Kidney (tissue), 14 donors: ENCODE data around the gene EXOC2. TPM values are rescaled to one million over a fixed set of nuclear protein-coding genes. Genes with fewer than 3 reads are reported as not detected.
A peak's percentile ranks its signal among the peaks of the same experiment; 100 is the strongest.

ENCODE experiments used
- DNase-seq, 5 donors: peaks; one replicate each; pipeline ENCODE4 v3.0.0-alpha.2; 2013 to 2020
- FAIRE-seq: peaks from 2 replicates; lab custom pipeline; 2012; peaks lifted over from hg19 to GRCh38; lab: Jason Lieb, UNC
- H3K27ac ChIP-seq, 2 donors: one replicate each; pipeline ENCODE4 v1.7.0; 2013; ENCODE audit warnings: low read depth in 2 of 2, low read length in 2 of 2, inconsistent platforms in 1 of 2
- H3K27me3 ChIP-seq: one replicate; pipeline ENCODE4 v1.7.1; 2013; ENCODE audit warnings: low read length, inconsistent platforms; ENCODE audit not compliant: control insufficient read depth, insufficient read depth
- H3K36me3 ChIP-seq, 3 donors: one replicate each; pipeline versions ENCODE4 v1.7.0 to v1.7.1; 2013; ENCODE audit warnings: low read length in 3 of 3, control low read depth in 1 of 3, inconsistent platforms in 1 of 3; ENCODE audit not compliant: insufficient read depth in 3 of 3, control insufficient read depth in 2 of 3
- H3K4me1 ChIP-seq, 3 donors: one replicate each; pipeline versions ENCODE4 v1.7.0 to v1.7.1; 2013; ENCODE audit warnings: low read length in 3 of 3, inconsistent platforms in 1 of 3, low read depth in 1 of 3; ENCODE audit not compliant: control insufficient read depth in 2 of 3, insufficient read depth in 2 of 3
- H3K4me3 ChIP-seq, 3 donors: one replicate each; pipeline versions ENCODE4 v1.7.0 to v1.8.1; 2013; ENCODE audit warnings: low read length in 3 of 3, control low read depth in 1 of 3, inconsistent platforms in 1 of 3
- H3K9ac ChIP-seq, 3 donors: one replicate each; pipeline versions ENCODE4 v1.7.0 to v1.7.1; 2013; ENCODE audit warnings: low read length in 3 of 3, control low read depth in 1 of 3, inconsistent platforms in 1 of 3
- H3K9me3 ChIP-seq, 3 donors: one replicate each; pipeline versions ENCODE4 v1.7.0 to v1.7.1; 2013; ENCODE audit warnings: low read length in 3 of 3, control low read depth in 1 of 3, inconsistent platforms in 1 of 3; ENCODE audit not compliant: control insufficient read depth in 2 of 3, insufficient read depth in 1 of 3
- CTCF ChIP-seq: IDR thresholded peaks from 3 replicates; pipeline ENCODE4 v1.5.1; 2012; ENCODE audit warnings: mild to moderate bottlenecking, moderate library complexity, borderline replicate concordance; ENCODE audit not compliant: insufficient read depth; ENCODE audit errors: extremely low read depth
- intact Hi-C: fragments of 100-400 bp; cut with DNase I; formaldehyde crosslinking; loops from one replicate; pipeline ENCODE4 v1.11.1; 2022
- polyA plus RNA-seq: library from polyadenylated mRNA; stranded (reverse); fragments of 350-450 nt; fragmentation: Illumina TruSeq; extraction: RNeasy Lipid Tissue Mini Kit (QIAGEN cat#74804); gene quantifications from one replicate; pipeline ENCODE4 v1.2.3, GENCODE V29; 2014; ENCODE audit warnings: low read depth, low replicate concordance; ENCODE audit not compliant: insufficient read depth
- total RNA-seq: library from RNA; stranded (reverse); fragmentation: NEBNext Ultra II Directional; extraction: Animal tissue kit (Norgen Biotek cat#: 25700); gene quantifications from one replicate; pipeline ENCODE4 v1.2.1, GENCODE V29; 2021
- donor health status: control.
- donor health status: control.
- donor health status: control.
- donor health status: control.
- donor health status: control.
- donor health status: DM: yes; HTN: yes; CAD: no.
- donor health status: Normal renal cell carcinoma (clear cell type).

Gene EXOC2
- total and polyA plus RNA-seq, 2 donors from 2014 or later = 8.6 to 21.7 TPM

- H3K4me3 ChIP-seq = no peak overlapping the region
- H3K9ac ChIP-seq = no peak overlapping the region
- no peak overlapping the region for H3K27ac ChIP-seq
- peaks cover 0 to 1% (median 0%) of the 10 kb centered on the region in 3 donors for H3K4me1 ChIP-seq
- DNase-seq = peak in 1 of 5 donors; percentile 42
- no peak for FAIRE-seq
- peaks cover 2% of the 10 kb centered on the region for H3K27me3 ChIP-seq
- intact Hi-C loops = no loop called here
- H3K9me3 ChIP-seq = no peaks in the 10 kb centered on the region
- H3K36me3 ChIP-seq = no peaks in the 10 kb centered on the region
- TF ChIP-seq CTCF = no peak
These were observed 222.7 kb downstream of the EXOC2 start for GRCh38 chr6:470051-470900.

DNA sequence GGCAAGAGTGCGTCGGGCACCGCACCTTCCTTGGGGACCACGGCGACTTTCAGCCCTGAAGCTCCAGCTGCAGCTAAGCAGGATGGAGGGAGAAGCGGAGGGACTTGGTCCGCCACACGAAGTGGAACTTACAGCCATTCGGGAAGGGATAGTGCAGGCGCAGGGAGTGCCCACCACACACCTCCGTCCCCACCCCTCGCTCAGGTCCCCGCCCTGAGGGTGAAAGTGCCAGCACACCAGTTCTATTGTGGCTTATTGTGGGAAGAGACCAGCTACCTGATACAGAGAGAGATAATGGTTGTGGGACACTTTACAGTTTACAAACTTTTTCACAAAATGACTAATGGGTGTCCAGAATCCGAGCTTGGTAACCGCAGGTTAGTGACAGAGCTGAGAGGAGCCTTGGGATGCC is 225.3 kb downstream of the EXOC2 start:
- H3K27ac ChIP-seq = no peak overlapping the region
- H3K9ac ChIP-seq = no peak overlapping the region
- no peaks in the 10 kb centered on the region for H3K27me3 ChIP-seq
- no peaks in the 10 kb centered on the region for H3K9me3 ChIP-seq
- TF ChIP-seq CTCF = no peak
- intact Hi-C loops = no loop called here
- no peak for FAIRE-seq
- DNase-seq = peak in 1 of 5 donors; percentile 59
- H3K36me3 ChIP-seq = no peaks in the 10 kb centered on the region
- no peaks in the 10 kb centered on the region for H3K4me1 ChIP-seq
- H3K4me3 ChIP-seq = no peak overlapping the region

DNA sequence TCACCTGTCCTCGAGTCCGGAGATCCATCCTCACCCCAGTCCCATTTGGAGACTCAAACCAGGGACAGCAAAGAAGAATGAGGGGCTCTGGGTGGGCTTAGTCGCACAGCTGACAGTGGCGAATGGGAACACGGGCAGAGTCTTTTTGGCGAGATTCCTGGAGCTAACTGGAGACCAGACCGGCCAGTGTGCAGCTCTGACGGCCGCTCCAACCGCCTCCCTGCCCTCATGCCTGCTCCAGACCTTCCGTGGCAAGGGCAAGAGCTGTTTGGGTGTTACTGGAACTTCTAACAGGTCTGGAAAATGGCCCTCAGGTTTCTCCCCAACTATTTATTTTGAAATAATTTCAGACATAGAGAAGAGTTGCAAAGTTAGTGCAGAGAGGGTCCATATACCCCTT is 225.8 kb downstream of the EXOC2 start:
- no peak for DNase-seq
- H3K9me3 ChIP-seq = no peaks in the 10 kb centered on the region
- no peak overlapping the region for H3K9ac ChIP-seq
- H3K36me3 ChIP-seq = no peaks in the 10 kb centered on the region
- no peaks in the 10 kb centered on the region for H3K4me1 ChIP-seq
- no peak overlapping the region for H3K27ac ChIP-seq
- TF ChIP-seq CTCF = no peak
- no peak for FAIRE-seq
- H3K27me3 ChIP-seq = no peaks in the 10 kb centered on the region
- no peak overlapping the region for H3K4me3 ChIP-seq
- intact Hi-C loops = no loop called here
